Activated CD4-positive, CD25-positive, alpha-beta regulatory T cell treated with anti-CD3 and anti-CD28 coated beads, Interleukin-2, amount 50 U/mL, for 24 hours (primary cell): ENCODE measurements around the gene MADD.

ENCODE experiments used
- ATAC-seq, 2 donors: fragments of 150-1000 bp; cut with Tn5 transposase; one replicate each; pipeline ENCODE4 v1.10.0; 2021; ENCODE audit warnings: mild to moderate bottlenecking in 1 of 2, moderate library complexity in 1 of 2

The MADD gene

GRCh38 chr11:47269829-47270305, at the start of gene MADD:
Gene MADD, plus strand, starts transcription at chr11:47270133.
- peak; percentile 82 to 88 for ATAC-seq

GRCh38 chr11:47220401-47220821, 49.5 kb upstream of the MADD start:
- ATAC-seq: peak in 1 of 2 donors; percentile 14

- no peak for ATAC-seq
Measured at GRCh38 chr11:47222696-47223095, 47.2 kb upstream of the MADD start.

- peak; percentile 99 to 100 for ATAC-seq
Measured at GRCh38 chr11:47225552-47226400, 44.2 kb upstream of the MADD start.

GRCh38 chr11:47229161-47229560, 40.8 kb upstream of the MADD start:
- ATAC-seq: no peak

- no peak for ATAC-seq
Measured at GRCh38 chr11:47233051-47233450, 36.9 kb upstream of the MADD start.

- peak in 1 of 2 donors; percentile 48 for ATAC-seq
Measured at GRCh38 chr11:47233989-47234668, 35.8 kb upstream of the MADD start.

- ATAC-seq: peak; percentile 41
Measured at GRCh38 chr11:47234669-47235100, 35.2 kb upstream of the MADD start.

- ATAC-seq: no peak
Measured at GRCh38 chr11:47235163-47235562, 34.8 kb upstream of the MADD start.

GRCh38 chr11:47236482-47236881, 33.5 kb upstream of the MADD start:
- no peak for ATAC-seq

GRCh38 chr11:47239852-47240251, 30.1 kb upstream of the MADD start:
- no peak for ATAC-seq

GRCh38 chr11:47241841-47242301, 28.1 kb upstream of the MADD start:
- peak; percentile 29 to 55 for ATAC-seq

- no peak for ATAC-seq
Measured at GRCh38 chr11:47242596-47243192, 27.2 kb upstream of the MADD start.

GRCh38 chr11:47243454-47243853, 26.5 kb upstream of the MADD start:
- ATAC-seq: no peak

GRCh38 chr11:47244448-47245350, 25.2 kb upstream of the MADD start:
- no peak for ATAC-seq

- ATAC-seq: no peak
Measured at GRCh38 chr11:47245611-47246357, 24.1 kb upstream of the MADD start.

- ATAC-seq: no peak
Measured at GRCh38 chr11:47247502-47247901, 22.4 kb upstream of the MADD start.

GRCh38 chr11:47248304-47248663, 21.6 kb upstream of the MADD start:
- peak; percentile 22 to 24 for ATAC-seq

GRCh38 chr11:47248664-47249377, 21.1 kb upstream of the MADD start, which contains the start of gene ACP2:
Gene ACP2, minus strand, starts transcription at chr11:47248814. Its CDS starts 25 bp downstream, at chr11:47248789.
- ATAC-seq: peak; percentile 97 to 98

- ATAC-seq: no peak
Measured at GRCh38 chr11:47249378-47249715, 20.6 kb upstream of the MADD start.

GRCh38 chr11:47251751-47252150, 18.2 kb upstream of the MADD start:
- no peak for ATAC-seq
